ENCODE results near the gene ATXN7L2. TPM values are rescaled to one million over a fixed set of nuclear protein-coding genes. Genes with fewer than 3 reads are reported as not detected.
"Not testable (repeated sequence)": the region's sequence is repeated elsewhere in the genome, so short reads cannot be mapped to it uniquely, and the experiment has no call there.

The ATXN7L2 gene, protein sequence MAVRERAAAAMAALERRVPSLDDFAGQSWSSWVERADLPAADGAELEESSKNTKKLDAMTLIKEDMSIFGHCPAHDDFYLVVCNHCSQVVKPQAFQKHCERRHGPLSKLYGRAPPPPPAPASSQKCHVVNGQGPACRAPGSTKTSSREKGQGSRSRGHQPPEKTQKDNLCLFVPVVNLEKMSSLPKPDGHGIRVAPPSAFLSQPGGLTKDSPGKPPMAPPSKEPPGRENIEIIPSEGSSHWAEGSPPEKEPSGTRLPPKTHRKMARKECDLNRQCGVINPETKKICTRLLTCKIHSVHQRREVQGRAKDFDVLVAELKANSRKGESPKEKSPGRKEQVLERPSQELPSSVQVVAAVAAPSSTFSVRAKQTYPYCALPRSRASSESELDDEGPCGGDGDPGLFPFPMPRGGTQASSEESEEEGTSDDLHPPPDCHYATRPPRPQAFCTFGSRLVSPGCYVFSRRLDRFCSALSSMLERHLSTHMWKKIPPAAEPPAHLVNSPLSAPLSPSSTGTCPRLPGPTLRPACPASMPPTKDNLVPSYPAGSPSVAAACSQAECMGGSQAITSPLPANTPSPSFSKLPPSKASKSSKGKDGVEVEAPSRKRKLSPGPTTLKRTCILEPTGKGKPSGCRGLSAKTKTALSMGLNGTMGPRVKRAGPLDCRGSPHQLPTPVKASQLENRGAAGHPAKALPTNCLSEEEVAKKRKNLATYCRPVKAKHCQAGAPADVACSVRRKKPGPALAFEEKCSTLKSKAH
- 4.4 TPM for total RNA-seq

DNA sequence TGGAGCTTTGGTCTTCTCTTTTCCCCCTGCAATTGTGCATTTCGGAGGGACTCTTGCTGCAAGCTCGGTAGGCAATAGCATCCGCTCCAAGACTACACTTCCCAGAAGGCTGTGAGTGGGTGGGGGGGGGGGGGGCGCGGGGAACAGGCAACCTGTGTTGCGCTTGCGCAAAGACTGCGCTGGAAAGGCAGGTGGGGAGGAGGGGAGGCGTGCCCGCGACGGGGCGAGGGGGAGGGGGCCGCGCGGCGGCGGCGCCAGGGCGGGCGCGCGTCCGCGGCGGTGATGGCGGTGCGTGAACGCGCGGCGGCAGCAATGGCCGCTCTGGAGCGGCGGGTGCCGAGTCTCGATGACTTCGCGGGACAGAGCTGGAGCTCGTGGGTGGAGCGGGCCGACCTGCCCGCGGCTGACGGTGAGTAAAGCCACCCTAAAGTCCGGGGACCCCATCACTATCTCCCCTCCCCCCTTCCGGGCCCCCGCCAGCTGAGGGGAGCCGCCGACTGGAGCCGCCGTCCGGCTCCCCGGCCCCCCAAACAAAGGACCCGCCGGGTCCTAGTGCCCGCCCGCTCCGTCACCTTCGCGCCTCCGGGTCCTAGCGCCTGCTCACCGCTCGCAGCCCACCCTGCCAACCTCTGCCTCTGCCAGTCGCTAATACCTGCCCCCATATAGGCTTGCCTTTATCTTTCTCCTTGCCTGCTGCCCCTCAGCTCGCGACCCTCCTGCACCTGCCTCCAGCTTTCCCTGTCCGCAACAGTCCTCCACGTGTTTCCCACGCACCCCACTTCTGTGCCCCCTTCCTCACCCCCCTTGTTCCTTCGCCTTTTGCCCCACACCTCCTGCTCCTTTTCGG lies at the start of gene ATXN7L2:
TSS of gene ATXN7L2 (plus strand) at position 234 of the 847 bp plus-strand sequence. CDS start at position 283, 49 bp downstream.
- Histone ChIP-seq H3K4me1 (ENCODE audit: insufficient read depth, low read length) (peaks cover 17% of the 10 kb centered on the region), H3K27me3 (ENCODE audit: insufficient read depth, low read length) (peaks cover 11% of the 10 kb centered on the region), H3K9me3 (ENCODE audit: low read depth, low read length) (no peaks in the 10 kb centered on the region), H3K4me3 (ENCODE audit: low read length) (peak within 1 kb of the TSS; percentile 57)

DNA sequence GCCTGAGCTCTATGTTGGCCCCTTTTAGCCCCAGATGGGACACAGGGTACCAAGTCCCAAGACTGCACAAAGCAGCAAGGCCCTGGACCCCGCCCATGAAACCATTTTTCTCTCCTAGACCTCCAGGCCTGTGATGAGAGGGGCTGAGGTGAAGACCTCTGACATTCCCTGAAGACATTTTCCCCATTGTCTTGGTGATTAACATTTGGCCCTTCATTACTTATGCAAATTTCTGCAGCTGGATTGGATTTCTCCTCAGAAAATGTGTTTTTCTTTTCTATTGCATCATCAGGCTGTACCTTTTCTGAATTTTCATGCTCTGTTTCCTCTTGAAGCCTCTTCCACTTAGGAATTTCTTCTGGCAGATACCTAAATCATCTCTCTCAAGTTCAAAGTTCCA lies 49.2 kb upstream of the ATXN7L2 start:
- Histone ChIP-seq H3K27me3 (ENCODE audit: insufficient read depth, low read length) (no peaks in the 10 kb centered on the region), H3K9me3 (ENCODE audit: low read depth, low read length) (no peaks in the 10 kb centered on the region), H3K4me3 (ENCODE audit: low read length) (no peak overlapping the region), H3K4me1 (ENCODE audit: insufficient read depth, low read length) (no peaks in the 10 kb centered on the region)

DNA sequence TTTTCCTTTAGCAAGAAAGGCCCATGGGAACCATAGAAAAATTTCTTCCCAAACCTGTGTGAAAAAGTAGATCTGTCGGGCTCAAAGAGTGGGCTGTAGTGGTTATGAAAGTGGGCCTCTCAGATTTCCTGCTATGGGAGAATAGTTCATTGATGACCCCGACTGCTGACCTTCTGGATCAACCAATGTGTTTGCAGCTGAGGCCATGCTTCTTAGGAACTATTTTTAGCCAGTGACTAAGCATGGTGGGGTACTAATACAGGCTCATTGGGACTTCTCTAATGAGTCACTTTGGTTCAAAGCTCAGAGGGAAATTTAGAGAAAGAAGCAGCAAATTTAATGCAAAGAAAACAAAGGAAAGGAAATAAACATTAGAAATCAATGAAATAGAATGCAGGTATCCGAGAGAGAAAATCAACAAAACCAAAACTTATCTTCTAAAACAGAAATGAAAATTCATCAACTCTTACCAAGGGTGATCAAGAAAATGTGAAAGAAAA lies 44.9 kb upstream of the ATXN7L2 start:
- Histone ChIP-seq H3K9me3 (ENCODE audit: low read depth, low read length) (no peaks in the 10 kb centered on the region), H3K4me1 (ENCODE audit: insufficient read depth, low read length) (no peaks in the 10 kb centered on the region), H3K27me3 (ENCODE audit: insufficient read depth, low read length) (peaks cover 30% of the 10 kb centered on the region), H3K4me3 (ENCODE audit: low read length) (no peak overlapping the region)

DNA sequence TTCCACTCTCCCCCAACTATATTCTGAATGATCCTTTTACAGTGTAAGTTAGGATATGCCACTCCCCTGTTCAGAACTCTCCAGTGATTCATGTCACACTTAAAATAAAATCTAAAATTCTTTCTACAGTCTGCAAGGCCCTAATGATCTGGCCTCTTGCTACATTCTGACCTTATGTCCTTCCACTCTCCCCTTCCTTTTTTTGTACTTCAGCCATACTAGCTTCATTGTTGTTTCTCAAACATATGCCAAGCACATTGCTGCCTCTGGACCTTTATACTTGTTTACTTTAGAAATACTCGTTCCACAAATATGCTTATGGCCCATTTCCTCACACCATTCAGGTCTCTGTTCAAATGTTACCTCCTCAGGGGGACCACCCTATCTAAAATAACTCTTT lies 42.6 kb upstream of the ATXN7L2 start:
- no peaks in the 10 kb centered on the region for H3K4me1 ChIP-seq (ENCODE audit: insufficient read depth, low read length)
- H3K27me3 ChIP-seq (ENCODE audit: insufficient read depth, low read length): peaks cover 42% of the 10 kb centered on the region
- H3K4me3 ChIP-seq (ENCODE audit: low read length): no peak overlapping the region
- H3K9me3 ChIP-seq (ENCODE audit: low read depth, low read length): no peaks in the 10 kb centered on the region

DNA sequence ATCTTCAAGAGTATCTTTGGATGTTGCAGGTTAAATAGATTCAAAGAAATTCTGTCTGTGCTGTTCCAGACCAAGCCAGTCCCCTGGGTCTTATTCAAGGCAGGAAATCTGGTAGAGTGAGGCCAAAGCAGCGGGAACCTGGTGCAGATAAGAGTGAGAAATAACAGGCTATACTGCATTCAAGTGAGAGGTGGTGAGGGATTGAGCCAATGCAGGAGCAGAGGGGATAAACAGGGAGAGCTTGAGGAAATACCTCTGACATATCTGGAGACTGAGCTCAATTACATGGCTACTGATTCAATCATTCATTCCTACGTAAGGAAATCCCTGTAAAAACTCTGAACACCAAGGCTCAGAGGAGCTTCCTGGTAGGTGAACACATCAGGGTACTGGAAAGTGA lies 40.2 kb upstream of the ATXN7L2 start:
- peaks cover 54% of the 10 kb centered on the region for H3K27me3 ChIP-seq (ENCODE audit: insufficient read depth, low read length)
- no peaks in the 10 kb centered on the region for H3K4me1 ChIP-seq (ENCODE audit: insufficient read depth, low read length)
- H3K9me3 ChIP-seq (ENCODE audit: low read depth, low read length): no peaks in the 10 kb centered on the region
- no peak overlapping the region for H3K4me3 ChIP-seq (ENCODE audit: low read length)

DNA sequence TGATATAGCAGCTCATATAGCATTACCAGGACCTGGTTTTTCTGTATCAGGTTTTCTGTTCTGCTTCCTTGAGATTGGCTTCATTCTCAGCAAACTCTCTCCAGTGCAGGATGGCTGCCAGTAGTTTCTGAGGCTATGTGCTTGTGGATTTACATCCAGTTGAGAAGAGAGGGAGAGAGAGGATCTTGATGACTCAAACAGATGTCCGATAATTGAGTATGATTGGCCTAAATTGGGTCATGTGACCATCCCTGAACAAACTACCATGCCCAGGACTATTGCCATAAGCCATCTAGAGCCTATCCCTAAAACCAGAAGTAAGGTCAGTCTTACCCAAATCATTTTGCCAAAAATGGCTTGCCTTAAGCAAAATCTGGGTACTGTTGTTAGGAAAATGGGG lies 39.4 kb upstream of the ATXN7L2 start:
- H3K9me3 ChIP-seq (ENCODE audit: low read depth, low read length): no peaks in the 10 kb centered on the region

DNA sequence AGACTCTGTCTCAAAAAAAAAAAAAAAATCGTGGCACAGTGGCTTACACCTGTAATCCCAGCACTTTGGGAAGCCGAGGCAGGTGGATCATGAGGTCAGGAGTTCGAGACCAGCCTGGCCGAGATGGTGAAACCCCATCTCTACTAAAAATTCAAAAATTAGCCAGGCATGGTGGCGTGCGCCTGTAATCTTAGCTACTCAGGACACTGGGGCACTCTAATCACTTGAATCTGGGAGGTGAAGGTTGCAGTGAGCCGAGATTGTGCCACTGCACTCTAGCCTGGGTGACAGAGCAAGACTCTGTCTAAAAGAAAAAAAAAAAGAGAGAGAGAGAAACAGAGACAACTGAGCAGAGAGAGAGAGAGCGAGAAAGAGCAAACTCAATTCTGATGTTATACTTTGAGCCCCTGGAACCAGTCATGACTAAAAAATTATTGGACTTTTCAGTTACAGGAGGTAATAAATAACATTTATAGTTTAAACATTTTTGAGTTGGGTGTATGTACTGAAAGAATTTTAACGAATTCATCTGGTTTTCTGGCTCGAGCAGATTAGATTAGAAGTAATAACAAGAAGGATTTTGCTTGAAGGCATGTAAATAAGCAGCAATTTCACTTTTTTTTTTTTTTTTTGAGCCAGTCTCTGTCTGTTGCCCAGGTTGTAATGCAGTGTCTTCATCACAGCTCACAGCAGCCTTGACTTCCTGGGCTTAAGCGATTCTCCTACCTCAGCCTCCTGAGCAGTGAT lies 37.6 kb upstream of the ATXN7L2 start:
- not testable (repeated sequence) for H3K9me3 ChIP-seq (ENCODE audit: low read depth, low read length); H3K4me3 ChIP-seq (ENCODE audit: low read length); H3K4me1 ChIP-seq (ENCODE audit: insufficient read depth, low read length)
- H3K27me3 ChIP-seq (ENCODE audit: insufficient read depth, low read length): peaks cover 60% of the 10 kb centered on the region

More for the DNA sequence above, 39.4 kb upstream of the ATXN7L2 start:
- no peak overlapping the region for H3K4me3 ChIP-seq (ENCODE audit: low read length)
- peaks cover 54% of the 10 kb centered on the region for H3K27me3 ChIP-seq (ENCODE audit: insufficient read depth, low read length)
- H3K4me1 ChIP-seq (ENCODE audit: insufficient read depth, low read length): no peaks in the 10 kb centered on the region

DNA sequence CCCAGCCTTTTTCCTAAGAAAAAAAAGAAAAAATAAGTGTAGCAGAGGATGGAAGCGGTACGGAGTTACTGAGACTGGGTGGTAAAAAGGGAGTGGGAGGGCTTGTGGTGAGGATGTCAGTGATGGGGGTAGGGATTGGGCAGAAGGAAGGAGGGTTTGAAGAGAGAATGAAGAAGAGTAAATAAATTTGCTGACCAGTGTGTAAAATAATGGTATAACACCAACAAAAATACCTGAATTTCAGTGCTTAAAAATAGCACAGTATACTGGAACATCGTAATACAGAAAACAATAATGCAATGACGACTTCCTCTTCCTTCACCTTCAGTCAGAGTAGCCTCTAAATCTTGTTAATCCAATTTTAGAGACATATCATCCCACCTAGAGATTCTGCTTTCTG lies 36.2 kb upstream of the ATXN7L2 start:
- Histone ChIP-seq H3K4me1 (ENCODE audit: insufficient read depth, low read length) (no peaks in the 10 kb centered on the region), H3K9me3 (ENCODE audit: low read depth, low read length) (no peaks in the 10 kb centered on the region), H3K4me3 (ENCODE audit: low read length) (no peak overlapping the region), H3K27me3 (ENCODE audit: insufficient read depth, low read length) (peaks cover 46% of the 10 kb centered on the region)

DNA sequence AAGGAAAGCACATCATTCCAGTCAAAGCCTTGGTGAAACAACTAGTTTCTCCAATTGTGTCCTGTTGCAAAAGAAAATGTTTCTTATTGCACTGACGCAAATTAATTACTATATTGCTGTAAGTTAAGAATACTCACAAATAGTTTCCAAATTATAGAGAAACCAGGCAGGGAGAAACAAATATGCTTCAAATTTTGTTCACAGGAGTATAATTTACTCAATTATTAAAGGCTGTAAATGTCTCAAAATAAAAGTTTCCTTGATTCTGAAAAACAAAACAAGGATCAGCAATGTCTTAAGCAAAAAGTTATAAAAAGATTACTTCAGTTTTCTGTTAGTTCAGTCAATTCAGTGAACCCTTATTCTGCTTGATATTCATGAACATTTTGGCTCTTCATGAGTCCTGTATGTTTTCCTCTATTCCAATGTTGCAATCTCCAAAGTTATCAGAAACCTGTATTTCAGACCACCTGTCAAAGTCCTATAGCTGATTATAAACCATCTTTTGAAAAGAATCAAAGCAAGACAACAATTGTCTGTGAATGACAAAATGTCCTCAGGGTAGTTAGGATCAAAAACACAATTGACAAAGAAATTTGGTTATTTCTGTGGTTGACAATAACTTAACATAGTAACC lies 29.1 kb upstream of the ATXN7L2 start:
- Histone ChIP-seq H3K9me3 (ENCODE audit: low read depth, low read length) (peaks cover 18% of the 10 kb centered on the region), H3K4me3 (ENCODE audit: low read length) (no peak overlapping the region), H3K4me1 (ENCODE audit: insufficient read depth, low read length) (no peaks in the 10 kb centered on the region), H3K27me3 (ENCODE audit: insufficient read depth, low read length) (peaks cover 24% of the 10 kb centered on the region)

DNA sequence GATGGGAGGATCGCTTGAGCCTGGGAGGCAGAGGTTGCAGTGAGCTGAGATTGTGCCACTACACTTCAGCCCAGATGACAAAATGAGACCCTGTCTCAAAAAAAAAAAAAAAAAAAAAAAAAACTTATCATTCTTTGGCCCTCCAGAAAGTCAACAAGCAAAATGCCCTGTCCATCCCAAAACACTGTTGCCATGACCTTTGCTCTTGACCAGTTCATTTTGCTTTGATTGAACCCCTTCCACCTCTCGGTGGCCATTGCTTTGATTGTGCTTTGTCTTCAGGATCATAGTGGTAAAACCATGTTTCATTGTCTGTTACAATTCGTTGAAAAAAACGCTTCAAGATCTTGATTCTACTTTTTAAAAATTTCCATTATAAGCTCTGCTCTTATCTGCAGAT lies 25.9 kb upstream of the ATXN7L2 start:
- Histone ChIP-seq H3K4me3 (ENCODE audit: low read length) (no peak overlapping the region), H3K4me1 (ENCODE audit: insufficient read depth, low read length) (no peaks in the 10 kb centered on the region), H3K9me3 (ENCODE audit: low read depth, low read length) (peaks cover 18% of the 10 kb centered on the region), H3K27me3 (ENCODE audit: insufficient read depth, low read length) (peaks cover 30% of the 10 kb centered on the region)

DNA sequence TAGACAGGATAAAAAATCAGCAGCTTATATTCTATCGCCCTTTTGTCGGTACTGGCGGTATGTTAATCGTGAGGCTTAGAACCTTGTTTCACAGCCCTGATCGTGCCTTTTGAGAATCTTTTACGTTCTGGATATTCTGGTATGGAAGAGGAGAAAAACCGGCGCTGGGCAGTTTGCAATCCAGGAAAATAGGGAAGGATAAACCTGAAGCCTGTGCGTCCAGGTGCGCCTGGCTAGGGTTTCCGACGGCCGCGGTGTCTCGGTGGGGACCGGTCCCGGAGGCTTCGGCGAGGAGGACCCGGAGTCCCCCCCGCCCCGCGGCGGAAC lies 17.6 kb upstream of the ATXN7L2 start:
- Histone ChIP-seq H3K4me1 (ENCODE audit: insufficient read depth, low read length) (peaks cover 14% of the 10 kb centered on the region), H3K4me3 (ENCODE audit: low read length) (no peak overlapping the region), H3K27me3 (ENCODE audit: insufficient read depth, low read length) (peaks cover 86% of the 10 kb centered on the region), H3K9me3 (ENCODE audit: low read depth, low read length) (no peaks in the 10 kb centered on the region)

DNA sequence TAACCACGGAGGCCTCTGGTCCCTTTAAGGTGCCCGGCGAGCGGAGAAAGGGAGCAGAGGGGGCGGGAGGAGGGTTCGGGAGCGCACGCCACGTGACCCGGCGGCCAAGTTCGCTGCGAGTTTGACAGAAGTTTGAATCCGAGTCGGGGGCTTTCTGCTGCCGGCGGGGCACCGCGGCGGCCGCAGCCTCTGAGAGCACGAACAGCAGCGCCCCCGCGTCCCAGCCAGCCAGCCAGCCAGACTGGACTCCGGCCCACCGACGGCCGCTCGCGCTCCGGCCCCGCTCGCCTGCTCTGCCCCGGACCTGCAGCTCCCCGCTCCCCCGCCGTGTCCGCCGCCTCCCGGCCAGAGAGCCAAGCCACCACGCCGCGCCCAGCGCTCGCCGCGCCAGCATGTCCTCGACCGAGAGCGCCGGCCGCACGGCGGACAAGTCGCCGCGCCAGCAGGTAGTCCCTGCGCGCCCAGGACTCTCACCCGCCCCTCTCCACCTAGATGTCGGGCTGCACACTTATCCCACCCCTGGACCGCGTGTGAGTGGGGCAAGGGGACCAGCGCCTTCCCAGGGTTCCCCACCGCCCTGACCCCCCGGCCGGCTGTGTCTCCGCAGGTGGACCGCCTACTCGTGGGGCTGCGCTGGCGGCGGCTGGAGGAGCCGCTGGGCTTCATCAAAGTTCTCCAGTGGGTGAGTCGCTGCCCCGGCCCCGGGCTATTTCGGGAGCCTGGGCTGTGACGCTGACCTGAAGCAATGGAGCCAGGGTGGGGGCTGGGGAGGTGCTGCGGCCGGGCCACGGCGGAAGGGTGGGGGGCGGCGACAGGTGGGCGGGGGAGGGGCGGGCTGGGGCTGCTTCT lies 17.0 kb upstream of the ATXN7L2 start, which contains the start of gene SYPL2:
TSS of gene SYPL2 (plus strand) at position 95 of the 849 bp plus-strand sequence. CDS start at position 393, 298 bp downstream.
- Histone ChIP-seq H3K4me3 (ENCODE audit: low read length) (peak within 1 kb of the TSS; percentile 26), H3K4me1 (ENCODE audit: insufficient read depth, low read length) (peaks cover 14% of the 10 kb centered on the region), H3K27me3 (ENCODE audit: insufficient read depth, low read length) (peaks cover 90% of the 10 kb centered on the region), H3K9me3 (ENCODE audit: low read depth, low read length) (no peaks in the 10 kb centered on the region)

DNA sequence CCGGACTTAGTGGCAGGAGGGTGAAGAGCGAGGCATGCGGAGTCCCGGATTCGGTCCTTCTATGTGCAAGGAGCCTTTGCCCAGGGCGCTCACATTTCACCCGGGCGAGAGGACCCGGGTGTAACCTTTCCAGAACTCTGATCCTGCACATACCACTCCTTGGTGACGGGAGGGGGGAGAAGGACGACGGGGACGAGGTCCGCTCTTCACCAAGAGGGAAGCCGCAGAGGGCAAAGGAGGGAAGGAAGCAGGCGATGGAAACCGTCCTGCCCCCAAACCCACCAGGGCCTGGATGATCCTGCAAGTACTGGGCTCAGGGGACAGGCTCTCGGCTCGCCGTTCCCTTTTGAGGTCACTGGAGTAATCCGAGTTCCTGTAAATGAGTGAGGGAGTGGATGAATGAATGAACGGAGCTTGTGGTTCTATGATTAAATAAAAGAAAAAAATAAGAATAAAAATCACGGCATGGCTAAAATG lies 16.4 kb upstream of the ATXN7L2 start:
- no peak overlapping the region for H3K4me3 ChIP-seq (ENCODE audit: low read length)
- peaks cover 14% of the 10 kb centered on the region for H3K4me1 ChIP-seq (ENCODE audit: insufficient read depth, low read length)
- H3K9me3 ChIP-seq (ENCODE audit: low read depth, low read length): no peaks in the 10 kb centered on the region
- H3K27me3 ChIP-seq (ENCODE audit: insufficient read depth, low read length): peaks cover 90% of the 10 kb centered on the region

Data from mononuclear cell (primary cell).